HG03442 (cell line): ENCODE data around the gene ZNF546.
"Not testable (repeated sequence)": the region's sequence is repeated elsewhere in the genome, so short reads cannot be mapped to it uniquely, and the experiment has no call there.

Experiments
- ATAC-seq: cut with Tn5 transposase; IDR thresholded peaks from one replicate; pipeline ENCODE4 v1.9.1; 2021; ENCODE audit warnings: mild to moderate bottlenecking, moderate library complexity; ENCODE audit not compliant: unreplicated experiment

The ZNF546 gene

DNA sequence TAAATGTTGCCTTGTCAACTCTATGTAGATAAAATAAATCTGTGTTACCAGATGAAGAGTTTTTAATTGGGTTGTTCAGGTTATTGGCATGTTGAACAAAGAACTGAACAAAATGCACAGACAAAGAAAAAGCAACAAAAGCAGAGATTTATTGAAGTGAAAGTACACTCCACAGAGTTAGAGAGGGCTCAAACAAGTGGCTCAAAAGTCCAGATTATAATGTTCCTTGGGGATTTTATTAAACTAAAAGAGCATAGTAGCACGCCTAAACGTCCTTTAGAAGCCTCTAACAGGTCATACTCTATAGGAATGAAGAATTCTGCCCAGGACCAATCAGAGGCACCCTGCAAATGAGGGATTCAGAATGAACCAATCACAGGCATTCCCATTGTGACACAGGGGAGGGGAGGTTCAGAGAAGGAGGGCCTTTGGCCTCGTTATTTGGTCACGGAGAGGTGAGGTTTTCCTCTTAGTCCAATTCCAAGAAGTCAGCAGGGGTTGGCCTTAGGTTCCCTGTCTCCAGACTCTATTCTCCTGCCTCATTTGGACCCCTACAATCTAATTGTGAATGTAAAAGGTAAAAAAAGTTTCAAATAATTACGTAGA, 13.1 kb upstream of the ZNF546 start:
- no peak for ATAC-seq

GRCh38 chr19:39986643-39987042, 10.2 kb upstream of the ZNF546 start:
- ATAC-seq = no peak

DNA sequence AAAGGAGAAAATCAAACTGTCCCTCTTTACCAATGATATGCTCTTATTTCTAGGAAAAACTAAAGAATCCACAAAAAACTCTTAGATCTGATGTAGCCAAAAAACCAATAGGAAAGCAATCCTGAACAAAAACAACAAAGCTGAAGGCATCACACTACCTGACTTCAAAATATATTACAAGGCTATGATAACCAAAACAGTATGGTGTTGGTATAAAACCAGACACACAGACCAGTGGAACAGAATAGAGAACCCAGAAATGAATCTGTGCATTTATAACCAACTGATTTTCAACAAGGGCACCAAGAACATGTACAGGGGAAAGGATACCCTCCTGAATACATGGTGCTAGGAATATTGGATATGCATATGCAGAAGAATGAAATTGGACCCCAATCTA, 9.7 kb upstream of the ZNF546 start:
- no peak for ATAC-seq

GRCh38 chr19:39987596-39987995, 9.3 kb upstream of the ZNF546 start:
- no peak for ATAC-seq

- no peak for ATAC-seq
Observed at GRCh38 chr19:39993605-39994004, 3.3 kb upstream of the ZNF546 start.

- ATAC-seq = no peak
Observed at GRCh38 chr19:39994361-39994760, 2.5 kb upstream of the ZNF546 start.

GRCh38 chr19:39995794-39996193, 1.1 kb upstream of the ZNF546 start:
- no peak for ATAC-seq

GRCh38 chr19:39996218-39996810, 546 bp upstream of the ZNF546 start:
- ATAC-seq = peak; percentile 9

DNA sequence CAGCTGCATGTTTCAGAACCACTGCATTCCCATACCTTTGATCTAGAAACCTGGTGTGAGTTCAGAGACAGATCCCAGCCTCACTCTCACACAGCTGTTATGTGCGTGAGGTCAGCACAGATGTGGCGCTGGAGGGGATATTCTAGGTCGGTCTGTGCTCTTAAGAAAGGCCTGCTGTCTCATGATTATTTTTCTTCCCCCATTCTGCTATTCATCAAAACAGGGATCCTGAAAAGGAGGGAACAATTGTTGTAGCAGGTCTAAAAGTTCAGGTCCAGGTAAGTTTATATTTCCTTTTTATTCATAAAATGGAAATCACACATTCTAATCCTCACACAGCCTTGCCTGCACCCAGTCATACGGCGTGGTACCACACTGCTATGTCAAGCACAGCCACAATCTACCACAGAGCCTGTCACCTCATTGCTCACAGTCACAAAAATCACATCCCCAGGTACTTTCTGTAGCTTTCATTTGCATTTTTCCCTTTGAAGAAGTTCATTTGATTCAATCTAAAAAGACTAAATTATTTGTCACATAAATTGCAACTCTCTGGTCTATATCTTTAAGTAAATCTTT, 867 bp downstream of the ZNF546 start:
- no peak for ATAC-seq

GRCh38 chr19:39998501-39998900, 1.6 kb downstream of the ZNF546 start:
- no peak for ATAC-seq

DNA sequence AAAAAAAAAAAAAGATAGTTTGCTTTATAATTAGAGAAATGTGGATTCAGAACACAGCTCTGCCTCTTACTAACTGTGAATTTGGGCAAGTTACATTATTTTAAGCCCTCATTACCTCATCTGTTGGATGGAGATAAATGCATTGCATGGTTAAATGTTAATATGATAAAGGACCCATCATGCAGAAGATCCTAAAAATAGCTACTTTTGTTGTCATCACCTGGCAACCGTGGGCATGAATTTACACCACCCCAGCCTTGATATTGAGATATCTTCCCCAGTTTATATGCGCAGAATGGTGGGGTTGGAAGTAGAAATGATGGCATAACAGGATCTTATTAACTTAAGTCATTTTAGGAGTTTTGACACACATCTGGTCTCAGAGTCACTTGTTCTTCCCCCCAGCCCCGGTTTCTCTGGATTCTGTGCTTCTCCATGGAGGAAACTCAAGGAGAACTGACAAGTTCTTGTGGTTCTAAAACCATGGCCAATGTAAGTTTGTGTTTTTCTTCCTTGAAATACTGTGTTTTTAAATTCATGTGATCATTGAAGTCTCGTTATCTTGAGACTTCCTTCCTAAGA, 8.9 kb downstream of the ZNF546 start:
- no peak for ATAC-seq

DNA sequence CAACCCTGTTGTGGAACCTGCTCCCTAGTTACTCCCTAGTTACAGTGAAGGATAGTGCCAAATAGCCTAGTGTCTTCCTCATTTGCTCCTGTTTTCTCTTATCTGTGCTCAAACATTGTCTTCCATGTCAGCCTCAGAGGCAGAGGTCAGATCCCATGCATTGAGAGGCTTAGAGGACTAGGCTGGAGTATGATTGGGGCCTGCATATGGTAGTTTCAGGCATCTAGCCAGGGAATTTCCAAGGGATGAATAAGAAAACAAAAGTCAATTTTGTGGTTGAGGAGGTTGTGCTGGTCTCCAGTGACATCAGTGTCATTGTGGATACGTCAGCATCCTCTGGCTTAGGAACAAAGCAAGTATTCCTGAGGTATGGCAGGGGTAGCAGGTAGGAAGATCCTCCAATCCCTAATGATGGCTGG, 9.4 kb downstream of the ZNF546 start:
- no peak for ATAC-seq

GRCh38 chr19:40009674-40010073, 12.8 kb downstream of the ZNF546 start:
- ATAC-seq = no peak

GRCh38 chr19:40013991-40014390, 17.1 kb downstream of the ZNF546 start:
- ATAC-seq = no peak

- no peak for ATAC-seq
Observed at GRCh38 chr19:40023969-40024368, 27.1 kb downstream of the ZNF546 start.

- no peak for ATAC-seq
Observed at GRCh38 chr19:40025938-40026596, 29.2 kb downstream of the ZNF546 start.

- no peak for ATAC-seq
Observed at GRCh38 chr19:40026597-40026970, 29.7 kb downstream of the ZNF546 start.

DNA sequence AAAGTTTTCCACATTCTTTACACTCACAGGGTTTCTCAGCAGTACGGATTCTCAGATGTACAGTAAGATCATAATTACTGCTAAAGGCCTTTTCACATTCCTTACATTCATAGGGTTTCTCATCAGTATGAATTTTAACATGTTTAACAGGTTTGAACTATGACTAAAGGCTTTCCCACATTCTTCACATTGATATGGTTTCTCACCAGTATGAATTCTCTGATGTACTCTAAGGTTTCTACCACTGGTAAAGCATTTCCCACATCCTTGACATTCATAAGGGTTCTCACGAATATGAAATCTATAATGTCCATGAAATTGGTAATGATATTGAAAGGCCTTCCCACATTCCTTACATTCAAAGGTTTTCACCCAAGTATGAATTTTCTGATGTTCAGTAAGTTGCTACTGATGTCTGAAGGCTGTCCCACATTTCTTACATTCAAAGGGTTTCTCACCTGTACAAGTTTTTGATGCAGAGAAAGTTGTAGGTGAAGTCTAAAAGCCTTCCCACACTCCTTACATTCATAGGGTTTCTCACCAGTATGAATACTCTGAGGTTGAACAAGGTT, 37.2 kb downstream of the ZNF546 start:
- no peak for ATAC-seq

DNA sequence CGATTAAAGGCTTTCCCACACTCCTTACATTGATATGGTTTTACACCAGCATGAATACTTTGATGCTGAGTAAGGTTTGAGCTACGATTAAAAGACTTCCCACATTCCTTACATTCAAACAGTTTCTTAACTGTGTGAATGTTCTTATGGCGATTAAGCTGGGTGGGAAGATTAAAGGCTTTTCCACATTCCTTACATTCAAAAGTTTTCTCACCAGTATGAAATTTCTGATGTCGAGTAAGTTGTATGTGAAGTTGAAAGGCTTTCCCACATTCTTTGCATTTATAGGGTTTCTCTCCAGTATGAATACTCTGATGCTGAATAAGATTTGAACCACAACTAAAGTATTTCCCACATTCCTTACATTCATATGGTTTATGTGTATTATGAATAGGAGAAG, 39.1 kb downstream of the ZNF546 start:
- no peak for ATAC-seq

GRCh38 chr19:40038047-40038446, 41.2 kb downstream of the ZNF546 start:
- ATAC-seq = not testable (repeated sequence)

- not testable (repeated sequence) for ATAC-seq
Observed at GRCh38 chr19:40041718-40042117, 44.9 kb downstream of the ZNF546 start.
